ENCODE measurements around the gene SUGP1.

The SUGP1 gene

GRCh38 chr19:19296953-19297689 is 23.2 kb downstream of the SUGP1 start:
- Histone ChIP-seq H3K4me3 (ENCODE audit: low read length) (no peak overlapping the region), H3K4me1 (ENCODE audit: insufficient read depth, low read length) (no peaks in the 10 kb centered on the region), H3K9ac (ENCODE audit: low read depth, low read length) (no peak overlapping the region), H3K9me3 (ENCODE audit: insufficient read depth, low read depth, low read length) (peaks cover 3% of the 10 kb centered on the region; the same call in 1 of the 2 replicates), H3K27me3 (ENCODE audit: insufficient read depth, low read length) (no peaks in the 10 kb centered on the region), H3K36me3 (ENCODE audit: insufficient read depth, low read length) (peaks cover 70% of the 10 kb centered on the region), H3K27ac (ENCODE audit: low read depth, low read length) (no peak overlapping the region)
- 94% methylated on average over 19 of the region's 19 CpGs for WGBS

GRCh38 chr19:19294914-19295313 is 25.4 kb downstream of the SUGP1 start:
- Histone ChIP-seq H3K4me3 (ENCODE audit: low read length) (no peak overlapping the region), H3K4me1 (ENCODE audit: insufficient read depth, low read length) (no peaks in the 10 kb centered on the region), H3K27ac (ENCODE audit: low read depth, low read length) (no peak overlapping the region), H3K36me3 (ENCODE audit: insufficient read depth, low read length) (peaks cover 59% of the 10 kb centered on the region), H3K9me3 (ENCODE audit: insufficient read depth, low read depth, low read length) (peaks cover 3% of the 10 kb centered on the region; the same call in 1 of the 2 replicates), H3K9ac (ENCODE audit: low read depth, low read length) (no peak overlapping the region), H3K27me3 (ENCODE audit: insufficient read depth, low read length) (no peaks in the 10 kb centered on the region)
- 91% methylated on average over 2 of the region's 4 CpGs for WGBS

GRCh38 chr19:19292607-19293006 is 27.7 kb downstream of the SUGP1 start:
- Histone ChIP-seq H3K9ac (ENCODE audit: low read depth, low read length) (no peak overlapping the region), H3K4me1 (ENCODE audit: insufficient read depth, low read length) (no peaks in the 10 kb centered on the region), H3K27me3 (ENCODE audit: insufficient read depth, low read length) (no peaks in the 10 kb centered on the region), H3K27ac (ENCODE audit: low read depth, low read length) (no peak overlapping the region), H3K4me3 (ENCODE audit: low read length) (no peak overlapping the region), H3K9me3 (ENCODE audit: insufficient read depth, low read depth, low read length) (peaks cover 3% of the 10 kb centered on the region; the same call in 1 of the 2 replicates), H3K36me3 (ENCODE audit: insufficient read depth, low read length) (peaks cover 72% of the 10 kb centered on the region)
- WGBS, result 91% methylated on average over 3 of the region's 5 CpGs

GRCh38 chr19:19285686-19286085 is 34.6 kb downstream of the SUGP1 start:
- H3K4me1 ChIP-seq (ENCODE audit: insufficient read depth, low read length), result no peaks in the 10 kb centered on the region
- no peak overlapping the region for H3K9ac ChIP-seq (ENCODE audit: low read depth, low read length)
- H3K27me3 ChIP-seq (ENCODE audit: insufficient read depth, low read length), result no peaks in the 10 kb centered on the region
- WGBS, result 97% methylated on average over 10 of the region's 10 CpGs
- H3K4me3 ChIP-seq (ENCODE audit: low read length), result no peak overlapping the region
- peaks cover 83% of the 10 kb centered on the region for H3K36me3 ChIP-seq (ENCODE audit: insufficient read depth, low read length)
- no peak overlapping the region for H3K27ac ChIP-seq (ENCODE audit: low read depth, low read length)
- no peaks in the 10 kb centered on the region for H3K9me3 ChIP-seq (ENCODE audit: insufficient read depth, low read depth, low read length)

GRCh38 chr19:19280561-19280960 is 39.7 kb downstream of the SUGP1 start:
- peaks cover 82% of the 10 kb centered on the region for H3K36me3 ChIP-seq (ENCODE audit: insufficient read depth, low read length)
- H3K9ac ChIP-seq (ENCODE audit: low read depth, low read length), result no peak overlapping the region
- whole genome bisulfite sequencing, result 95% methylated on average over 16 of the region's 16 CpGs

GRCh38 chr19:19279853-19280252 is 40.5 kb downstream of the SUGP1 start:
- Histone ChIP-seq H3K4me1 (ENCODE audit: insufficient read depth, low read length) (no peaks in the 10 kb centered on the region), H3K4me3 (ENCODE audit: low read length) (no peak overlapping the region), H3K27ac (ENCODE audit: low read depth, low read length) (no peak overlapping the region), H3K27me3 (ENCODE audit: insufficient read depth, low read length) (no peaks in the 10 kb centered on the region), H3K9ac (ENCODE audit: low read depth, low read length) (no peak overlapping the region), H3K36me3 (ENCODE audit: insufficient read depth, low read length) (peaks cover 76% of the 10 kb centered on the region), H3K9me3 (ENCODE audit: insufficient read depth, low read depth, low read length) (no peaks in the 10 kb centered on the region)
- WGBS, result 95% methylated on average over 16 of the region's 16 CpGs

More at GRCh38 chr19:19280561-19280960, 39.7 kb downstream of the SUGP1 start:
- Histone ChIP-seq H3K9me3 (ENCODE audit: insufficient read depth, low read depth, low read length) (no peaks in the 10 kb centered on the region), H3K27me3 (ENCODE audit: insufficient read depth, low read length) (no peaks in the 10 kb centered on the region), H3K27ac (ENCODE audit: low read depth, low read length) (no peak overlapping the region), H3K4me1 (ENCODE audit: insufficient read depth, low read length) (no peaks in the 10 kb centered on the region), H3K4me3 (ENCODE audit: low read length) (no peak overlapping the region)

GRCh38 chr19:19279062-19279612 is 41.2 kb downstream of the SUGP1 start:
- no peaks in the 10 kb centered on the region for H3K4me1 ChIP-seq (ENCODE audit: insufficient read depth, low read length)
- peaks cover 70% of the 10 kb centered on the region for H3K36me3 ChIP-seq (ENCODE audit: insufficient read depth, low read length)
- 95% methylated on average over 19 of the region's 19 CpGs for WGBS
- no peak overlapping the region for H3K27ac ChIP-seq (ENCODE audit: low read depth, low read length)
- no peaks in the 10 kb centered on the region for H3K9me3 ChIP-seq (ENCODE audit: insufficient read depth, low read depth, low read length)
- H3K9ac ChIP-seq (ENCODE audit: low read depth, low read length), result no peak overlapping the region
- H3K4me3 ChIP-seq (ENCODE audit: low read length), result no peak overlapping the region
- H3K27me3 ChIP-seq (ENCODE audit: insufficient read depth, low read length), result no peaks in the 10 kb centered on the region

- 94% methylated on average over 7 of the region's 7 CpGs for WGBS
- Histone ChIP-seq H3K9ac (ENCODE audit: low read depth, low read length) (no peak overlapping the region), H3K27me3 (ENCODE audit: insufficient read depth, low read length) (no peaks in the 10 kb centered on the region; the same call in 1 of the 2 replicates), H3K4me1 (ENCODE audit: insufficient read depth, low read length) (no peaks in the 10 kb centered on the region), H3K9me3 (ENCODE audit: insufficient read depth, low read depth, low read length) (no peaks in the 10 kb centered on the region), H3K27ac (ENCODE audit: low read depth, low read length) (no peak overlapping the region), H3K36me3 (ENCODE audit: insufficient read depth, low read length) (peaks cover 62% of the 10 kb centered on the region), H3K4me3 (ENCODE audit: low read length) (no peak overlapping the region)
Measured at GRCh38 chr19:19278315-19278714, 42.0 kb downstream of the SUGP1 start.

- H3K36me3 ChIP-seq (ENCODE audit: insufficient read depth, low read length), result peaks cover 53% of the 10 kb centered on the region
- 93% methylated on average over 20 of the region's 20 CpGs for WGBS
Measured at GRCh38 chr19:19276851-19277250, 43.5 kb downstream of the SUGP1 start.

GRCh38 chr19:19276386-19276785 is 43.9 kb downstream of the SUGP1 start:
- 96% methylated on average over 12 of the region's 12 CpGs for WGBS
- no peak overlapping the region for H3K4me3 ChIP-seq (ENCODE audit: low read length)
- H3K9ac ChIP-seq (ENCODE audit: low read depth, low read length), result no peak overlapping the region
- peaks cover 4% of the 10 kb centered on the region; the same call in 1 of the 2 replicates for H3K27me3 ChIP-seq (ENCODE audit: insufficient read depth, low read length)
- H3K9me3 ChIP-seq (ENCODE audit: insufficient read depth, low read depth, low read length), result no peaks in the 10 kb centered on the region
- no peak overlapping the region for H3K27ac ChIP-seq (ENCODE audit: low read depth, low read length)
- peaks cover 48% of the 10 kb centered on the region for H3K36me3 ChIP-seq (ENCODE audit: insufficient read depth, low read length)
- no peaks in the 10 kb centered on the region for H3K4me1 ChIP-seq (ENCODE audit: insufficient read depth, low read length)

More at GRCh38 chr19:19276851-19277250, 43.5 kb downstream of the SUGP1 start:
- Histone ChIP-seq H3K4me3 (ENCODE audit: low read length) (no peak overlapping the region), H3K9ac (ENCODE audit: low read depth, low read length) (no peak overlapping the region), H3K27ac (ENCODE audit: low read depth, low read length) (no peak overlapping the region), H3K27me3 (ENCODE audit: insufficient read depth, low read length) (peaks cover 4% of the 10 kb centered on the region; the same call in 1 of the 2 replicates), H3K4me1 (ENCODE audit: insufficient read depth, low read length) (no peaks in the 10 kb centered on the region), H3K9me3 (ENCODE audit: insufficient read depth, low read depth, low read length) (no peaks in the 10 kb centered on the region)

- Histone ChIP-seq H3K9me3 (ENCODE audit: insufficient read depth, low read depth, low read length) (no peaks in the 10 kb centered on the region), H3K27me3 (ENCODE audit: insufficient read depth, low read length) (peaks cover 4% of the 10 kb centered on the region; the same call in 1 of the 2 replicates), H3K4me1 (ENCODE audit: insufficient read depth, low read length) (no peaks in the 10 kb centered on the region), H3K36me3 (ENCODE audit: insufficient read depth, low read length) (peaks cover 34% of the 10 kb centered on the region), H3K4me3 (ENCODE audit: low read length) (no peak overlapping the region), H3K27ac (ENCODE audit: low read depth, low read length) (no peak overlapping the region), H3K9ac (ENCODE audit: low read depth, low read length) (no peak overlapping the region)
- 92% methylated on average over 9 of the region's 9 CpGs for WGBS
Measured at GRCh38 chr19:19274716-19275565, 45.4 kb downstream of the SUGP1 start.
